Endothelial cell of umbilical vein (primary cell): ENCODE measurements around the gene DNAH11. TPM values are rescaled to one million over a fixed set of nuclear protein-coding genes. Genes with fewer than 3 reads are reported as not detected.

Experiments
- BruUV-seq: library from RNA; stranded (reverse); fragments of 400-500 nt; replicated peaks from 2 replicates; lab custom pipeline; 2021; lab: Mats Ljungman, UMichigan
- CTCF ChIA-PET: fragments of 300-600, 350-600 bp; sonication (Branson Sonifier 250); formaldehyde crosslinking; loops from one replicate; lab custom pipeline; 2021; ENCODE audit warnings: antibody characterized with exemption, inconsistent platforms; lab: Charles Lee
- POLR2A ChIA-PET: fragments of 300-600, 350-600 bp; sonication (Branson Sonifier 250); formaldehyde crosslinking; loops from one replicate; lab custom pipeline; 2021; ENCODE audit warnings: antibody characterized with exemption, inconsistent platforms; lab: Charles Lee
- DNase-seq: peaks from one replicate; pipeline ENCODE4 v3.0.0-alpha.2; 2011; ENCODE audit warnings: low read depth, low spot score
- FAIRE-seq: peaks from 2 replicates; lab custom pipeline; 2011; peaks lifted over from hg19 to GRCh38; lab: Jason Lieb, UNC
- H2AFZ ChIP-seq: 2 replicates; pipeline ENCODE4 v1.6.0; 2012; ENCODE audit warnings: low read depth, low read length, control low read depth, inconsistent platforms
- H3K27ac ChIP-seq: 2 replicates; pipeline ENCODE4 v1.5.1; 2011; ENCODE audit warnings: low read depth, mild to moderate bottlenecking, control low read depth, low read length, moderate library complexity; ENCODE audit not compliant: insufficient read depth
- H3K27me3 ChIP-seq, 2 experiments: 2 replicates each; pipeline versions ENCODE4 v1.6.0 to v1.6.1; 2011; ENCODE audit warnings: low read length in 2 of 2, mixed read lengths in 1 of 2; ENCODE audit not compliant: control insufficient read depth in 2 of 2, insufficient read depth in 2 of 2
- H3K36me3 ChIP-seq, 2 experiments: 2 replicates in 1 of 2; 3 replicates in 1 of 2; pipeline ENCODE4 v1.5.1; 2011; ENCODE audit warnings: low read length in 2 of 2, mild to moderate bottlenecking in 1 of 2, moderate library complexity in 1 of 2; ENCODE audit not compliant: control insufficient read depth in 2 of 2, insufficient read depth in 2 of 2; ENCODE audit errors: extremely low read depth in 1 of 2
- H3K4me1 ChIP-seq: 3 replicates; pipeline ENCODE4 v1.5.1; 2011; ENCODE audit warnings: mild to moderate bottlenecking, low read length; ENCODE audit not compliant: control insufficient read depth, insufficient read depth; ENCODE audit errors: extremely low read depth
- H3K4me2 ChIP-seq: 2 replicates; pipeline ENCODE4 v1.6.1; 2011; ENCODE audit warnings: low read length, control low read depth, mixed read lengths; ENCODE audit not compliant: insufficient read depth
- H3K4me3 ChIP-seq, 3 experiments: fragments of 200-600 bp in 1 of 3; sonication (generic), shearing (Covaris generic) in 1 of 3; replicated peaks in 1 of 3; 2 replicates each; pipeline ENCODE4 v1.5.1; 2011 to 2016; ENCODE audit warnings: control low read depth in 3 of 3, low read length in 3 of 3, mild to moderate bottlenecking in 2 of 3, inconsistent platforms in 1 of 3, low read depth in 1 of 3, moderate library complexity in 1 of 3; ENCODE audit not compliant: insufficient read depth in 1 of 3
- H3K79me2 ChIP-seq: 2 replicates; pipeline ENCODE4 v1.6.0; 2012; ENCODE audit warnings: low read length, inconsistent platforms; ENCODE audit not compliant: control insufficient read depth, insufficient read depth
- H3K9ac ChIP-seq: replicated peaks from 2 replicates; pipeline ENCODE3; 2011; ENCODE audit warnings: low read length, control low read depth; ENCODE audit not compliant: insufficient read depth; ENCODE audit errors: extremely low read depth
- H3K9me1 ChIP-seq: replicated peaks from 3 replicates; pipeline ENCODE4 v1.6.0; 2011; ENCODE audit warnings: mild to moderate bottlenecking, low read length; ENCODE audit not compliant: control insufficient read depth, insufficient read depth; ENCODE audit errors: extremely low read depth
- H3K9me3 ChIP-seq: replicated peaks from 2 replicates; pipeline ENCODE4 v1.5.1; 2012; ENCODE audit warnings: low read length, inconsistent platforms; ENCODE audit not compliant: control insufficient read depth, insufficient read depth
- H4K20me1 ChIP-seq: replicated peaks from 2 replicates; pipeline ENCODE3; 2011; ENCODE audit warnings: mild to moderate bottlenecking, low read length; ENCODE audit not compliant: control insufficient read depth, insufficient read depth; ENCODE audit errors: extremely low read depth
- CTCF ChIP-seq, 2 donors: IDR thresholded peaks; 1 replicate in 1 of 2; 2 replicates in 1 of 2; pipeline ENCODE4 v1.5.1; 2011; ENCODE audit warnings: low read length in 2 of 2, mild to moderate bottlenecking in 2 of 2, moderate library complexity in 2 of 2, control low read depth in 1 of 2, inconsistent platforms in 1 of 2, low read depth in 1 of 2; ENCODE audit not compliant: insufficient read depth in 1 of 2; ENCODE audit errors: extremely low read depth in 1 of 2
- EZH2 ChIP-seq: IDR thresholded peaks from 2 replicates; pipeline ENCODE4 v1.6.1; 2012; ENCODE audit warnings: borderline replicate concordance, low read depth, mild to moderate bottlenecking, moderate library complexity, low read length, inconsistent platforms; ENCODE audit not compliant: severe bottlenecking
- FOS ChIP-seq: IDR thresholded peaks from 2 replicates; pipeline ENCODE4 v1.6.1; 2011; ENCODE audit warnings: mild to moderate bottlenecking, low read length, moderate library complexity, borderline replicate concordance; ENCODE audit not compliant: insufficient read depth
- JUN ChIP-seq: IDR thresholded peaks from 2 replicates; pipeline ENCODE4 v1.6.1; 2011; ENCODE audit warnings: borderline replicate concordance, low read depth; ENCODE audit not compliant: insufficient read length, insufficient read depth
- MAX ChIP-seq: IDR thresholded peaks from 2 replicates; pipeline ENCODE4 v1.6.1; 2011; ENCODE audit not compliant: insufficient read depth, insufficient read length
- MYC ChIP-seq: IDR thresholded peaks from one replicate; pipeline ENCODE4 v1.6.1; 2011; ENCODE audit warnings: mild to moderate bottlenecking, low read depth, low read length
- POLR2A ChIP-seq: IDR thresholded peaks from 2 replicates; pipeline ENCODE4 v1.6.1; 2012; ENCODE audit warnings: low read depth, mild to moderate bottlenecking, control low read depth, low read length
- POLR2AphosphoS5 ChIP-seq: IDR thresholded peaks from 2 replicates; pipeline ENCODE4 v1.6.1; 2012; ENCODE audit warnings: low read depth, mild to moderate bottlenecking, control low read depth, low read length, moderate library complexity; ENCODE audit not compliant: insufficient read depth
- dilution Hi-C: fragments of 300-500 bp; cut with MboI; formaldehyde crosslinking; loops from one replicate; pipeline ENCODE4 v1.15.0; 2019; ENCODE audit warnings: low sequenced_read_pairs; ENCODE audit not compliant: extremely low pct_ligation_motif_present
- intact Hi-C: fragments of 100-400 bp; cut with micrococcal nuclease; formaldehyde crosslinking; loops from one replicate; pipeline ENCODE4 v1.10.0; 2022
- polyA plus RNA-seq, 4 experiments: library from polyadenylated mRNA; depleted of rRNA in 3 of 4; stranded (reverse) in 3 of 4; unstranded in 1 of 4; fragments of >200 nt; gene quantifications; 2 replicates each; pipeline versions ENCODE4 v1.2.1 to v1.2.3, GENCODE V29; 2011 to 2012; ENCODE audit warnings: missing spikeins in 1 of 4
- total RNA-seq: library from RNA; stranded (reverse); gene quantifications from 2 replicates; pipeline ENCODE4 v1.2.3, GENCODE V29; 2021

Gene DNAH11
- total and polyA plus RNA-seq, 2 donors (not counting 3 experiments of a cell fraction or from before 2014, with no cell fraction given) = 0.69 to 0.91 TPM

- Histone ChIP-seq H3K4me2 (no peak overlapping the region), H2AFZ (no peak overlapping the region), H3K4me3 (no peak overlapping the region), H4K20me1 (no peaks in the 10 kb centered on the region), H3K9me3 (no peaks in the 10 kb centered on the region), H3K4me1 (no peaks in the 10 kb centered on the region), H3K27ac (no peak overlapping the region), H3K9me1 (no peaks in the 10 kb centered on the region), H3K79me2 (no peaks in the 10 kb centered on the region), H3K36me3 (no peaks in the 10 kb centered on the region), H3K27me3 (no peaks in the 10 kb centered on the region), H3K9ac (no peak overlapping the region)
- ChIA-PET CTCF (no interaction called here), POLR2A (no interaction called here)
- TF ChIP-seq EZH2 = no peak
- TF ChIP-seq JUN = no peak
- no peak for TF ChIP-seq POLR2AphosphoS5
- no peak for TF ChIP-seq FOS
- TF ChIP-seq MYC = no peak
- TF ChIP-seq MAX = no peak
- no peak for TF ChIP-seq POLR2A
- dilution Hi-C loops (no loop called here), intact Hi-C loops (no loop called here)
- no TSS peak for BruUV-seq
- FAIRE-seq (no peak), DNase-seq (no peak)
These were observed 276.2 kb downstream of the DNAH11 start for GRCh38 chr7:21819048-21819447.

- Histone ChIP-seq H3K4me2 (no peak overlapping the region), H3K9ac (no peak overlapping the region), H3K79me2 (no peaks in the 10 kb centered on the region), H3K4me1 (no peaks in the 10 kb centered on the region), H3K36me3 (no peaks in the 10 kb centered on the region), H4K20me1 (no peaks in the 10 kb centered on the region), H3K27me3 (peaks cover 2 to 9% of the 10 kb centered on the region in 2 experiments), H3K9me1 (no peaks in the 10 kb centered on the region), H3K4me3 (no peak overlapping the region), H2AFZ (no peak overlapping the region), H3K27ac (no peak overlapping the region), H3K9me3 (no peaks in the 10 kb centered on the region)
- ChIA-PET POLR2A (no interaction called here), CTCF (interaction anchor here (1.3 kb wide), 1 partner anchor 251 kb away, joined by 3 read pairs; no protein-coding TSS in a partner anchor)
- intact Hi-C loops = no loop called here
- dilution Hi-C loops = no loop called here
- DNase-seq (no peak), FAIRE-seq (no peak)
- BruUV-seq = no TSS peak
- TF ChIP-seq FOS = no peak
- TF ChIP-seq POLR2A = no peak
- TF ChIP-seq JUN = no peak
- TF ChIP-seq CTCF (IDR thresholded peaks at IDR 0.05; ENCODE audit: extremely low read depth in 1 of 2, insufficient read depth in 1 of 2, low read depth in 1 of 2, low read length in 2 of 2) = no peak
These were observed 286.0 kb downstream of the DNAH11 start for GRCh38 chr7:21828841-21829240.
